ENCODE measurements around the gene SCN3A. TPM values are rescaled to one million over a fixed set of nuclear protein-coding genes. Genes with fewer than 3 reads are reported as not detected.

The SCN3A gene
- polyA plus RNA-seq, 2 donors = 0.04 to 0.06 TPM

- H3K9me3 ChIP-seq (ENCODE audit: control insufficient read depth in 2 of 2, insufficient read depth in 1 of 2, low read depth in 1 of 2, low read length in 1 of 2) = no peaks in the 10 kb centered on the region
- H3K27me3 ChIP-seq (ENCODE audit: control insufficient read depth in 1 of 2, insufficient read depth in 2 of 2, low read length in 2 of 2) = no peaks in the 10 kb centered on the region
- H3K4me1 ChIP-seq (ENCODE audit: control insufficient read depth in 2 of 2, insufficient read depth in 2 of 2, low read length in 1 of 2) = no peaks in the 10 kb centered on the region
- no peaks in the 10 kb centered on the region for H3K36me3 ChIP-seq (ENCODE audit: control insufficient read depth in 2 of 2, insufficient read depth in 2 of 2, low read length in 1 of 2)
- 69 to 70% methylated on average over 3 of the region's 3 CpGs for WGBS, 2 donors
- no peak overlapping the region for H3K4me3 ChIP-seq (ENCODE audit: low read depth in 1 of 2, low read length in 2 of 2)
- H3K27ac ChIP-seq (ENCODE audit: low read depth in 2 of 2, low read length in 1 of 2) = no peak overlapping the region
Observed at GRCh38 chr2:165162466-165162865, 41.4 kb downstream of the SCN3A start.

- Histone ChIP-seq H3K27ac (ENCODE audit: low read depth in 2 of 2, low read length in 1 of 2) (no peak overlapping the region), H3K27me3 (ENCODE audit: control insufficient read depth in 1 of 2, insufficient read depth in 2 of 2, low read length in 2 of 2) (no peaks in the 10 kb centered on the region), H3K36me3 (ENCODE audit: control insufficient read depth in 2 of 2, insufficient read depth in 2 of 2, low read length in 1 of 2) (no peaks in the 10 kb centered on the region), H3K9me3 (ENCODE audit: control insufficient read depth in 2 of 2, insufficient read depth in 1 of 2, low read depth in 1 of 2, low read length in 1 of 2) (no peaks in the 10 kb centered on the region), H3K4me1 (ENCODE audit: control insufficient read depth in 2 of 2, insufficient read depth in 2 of 2, low read length in 1 of 2) (no peaks in the 10 kb centered on the region), H3K4me3 (ENCODE audit: low read depth in 1 of 2, low read length in 2 of 2) (no peak overlapping the region)
- 49 to 60% methylated on average over 2 of the region's 2 CpGs for WGBS, 2 donors
Observed at GRCh38 chr2:165161510-165161909, 42.3 kb downstream of the SCN3A start.

- Histone ChIP-seq H3K27ac (ENCODE audit: low read depth in 2 of 2, low read length in 1 of 2) (no peak overlapping the region), H3K9me3 (ENCODE audit: control insufficient read depth in 2 of 2, insufficient read depth in 1 of 2, low read depth in 1 of 2, low read length in 1 of 2) (no peaks in the 10 kb centered on the region), H3K27me3 (ENCODE audit: control insufficient read depth in 1 of 2, insufficient read depth in 2 of 2, low read length in 2 of 2) (no peaks in the 10 kb centered on the region), H3K4me3 (ENCODE audit: low read depth in 1 of 2, low read length in 2 of 2) (no peak overlapping the region), H3K36me3 (ENCODE audit: control insufficient read depth in 2 of 2, insufficient read depth in 2 of 2, low read length in 1 of 2) (no peaks in the 10 kb centered on the region), H3K4me1 (ENCODE audit: control insufficient read depth in 2 of 2, insufficient read depth in 2 of 2, low read length in 1 of 2) (no peaks in the 10 kb centered on the region)
- WGBS, 2 donors = 95 to 97% methylated on average over 4 of the region's 4 CpGs
Observed at GRCh38 chr2:165157160-165157559, 46.7 kb downstream of the SCN3A start.

GRCh38 chr2:165155152-165155551 lies 48.7 kb downstream of the SCN3A start:
- Histone ChIP-seq H3K4me3 (ENCODE audit: low read depth in 1 of 2, low read length in 2 of 2) (no peak overlapping the region), H3K4me1 (ENCODE audit: control insufficient read depth in 2 of 2, insufficient read depth in 2 of 2, low read length in 1 of 2) (no peaks in the 10 kb centered on the region), H3K36me3 (ENCODE audit: control insufficient read depth in 2 of 2, insufficient read depth in 2 of 2, low read length in 1 of 2) (no peaks in the 10 kb centered on the region), H3K9me3 (ENCODE audit: control insufficient read depth in 2 of 2, insufficient read depth in 1 of 2, low read depth in 1 of 2, low read length in 1 of 2) (no peaks in the 10 kb centered on the region), H3K27ac (ENCODE audit: low read depth in 2 of 2, low read length in 1 of 2) (no peak overlapping the region), H3K27me3 (ENCODE audit: control insufficient read depth in 1 of 2, insufficient read depth in 2 of 2, low read length in 2 of 2) (no peaks in the 10 kb centered on the region)
- 80 to 91% methylated on average over 2 of the region's 2 CpGs for WGBS, 2 donors

GRCh38 chr2:165149439-165149838 lies 54.4 kb downstream of the SCN3A start:
- WGBS, 2 donors = 70 to 72% methylated on average over 5 of the region's 5 CpGs
- Histone ChIP-seq H3K4me1 (ENCODE audit: control insufficient read depth in 2 of 2, insufficient read depth in 2 of 2, low read length in 1 of 2) (no peaks in the 10 kb centered on the region), H3K9me3 (ENCODE audit: control insufficient read depth in 2 of 2, insufficient read depth in 1 of 2, low read depth in 1 of 2, low read length in 1 of 2) (no peaks in the 10 kb centered on the region)

GRCh38 chr2:165147186-165148045 lies 56.4 kb downstream of the SCN3A start:
- H3K27me3 ChIP-seq (ENCODE audit: control insufficient read depth in 1 of 2, insufficient read depth in 2 of 2, low read length in 2 of 2) = no peaks in the 10 kb centered on the region
- no peak overlapping the region for H3K4me3 ChIP-seq (ENCODE audit: low read depth in 1 of 2, low read length in 2 of 2)
- WGBS, 2 donors = 26 to 27% methylated on average over 4 of the region's 4 CpGs
- no peaks in the 10 kb centered on the region for H3K36me3 ChIP-seq (ENCODE audit: control insufficient read depth in 2 of 2, insufficient read depth in 2 of 2, low read length in 1 of 2)
- H3K4me1 ChIP-seq (ENCODE audit: control insufficient read depth in 2 of 2, insufficient read depth in 2 of 2, low read length in 1 of 2) = no peaks in the 10 kb centered on the region
- H3K27ac ChIP-seq (ENCODE audit: low read depth in 2 of 2, low read length in 1 of 2) = no peak overlapping the region
- H3K9me3 ChIP-seq (ENCODE audit: control insufficient read depth in 2 of 2, insufficient read depth in 1 of 2, low read depth in 1 of 2, low read length in 1 of 2) = no peaks in the 10 kb centered on the region

More at GRCh38 chr2:165149439-165149838, 54.4 kb downstream of the SCN3A start:
- H3K36me3 ChIP-seq (ENCODE audit: control insufficient read depth in 2 of 2, insufficient read depth in 2 of 2, low read length in 1 of 2) = no peaks in the 10 kb centered on the region
- H3K27me3 ChIP-seq (ENCODE audit: control insufficient read depth in 1 of 2, insufficient read depth in 2 of 2, low read length in 2 of 2) = no peaks in the 10 kb centered on the region
- no peak overlapping the region for H3K27ac ChIP-seq (ENCODE audit: low read depth in 2 of 2, low read length in 1 of 2)
- H3K4me3 ChIP-seq (ENCODE audit: low read depth in 1 of 2, low read length in 2 of 2) = no peak overlapping the region

- Histone ChIP-seq H3K4me1 (ENCODE audit: control insufficient read depth in 2 of 2, insufficient read depth in 2 of 2, low read length in 1 of 2) (no peaks in the 10 kb centered on the region), H3K27me3 (ENCODE audit: control insufficient read depth in 1 of 2, insufficient read depth in 2 of 2, low read length in 2 of 2) (no peaks in the 10 kb centered on the region), H3K36me3 (ENCODE audit: control insufficient read depth in 2 of 2, insufficient read depth in 2 of 2, low read length in 1 of 2) (no peaks in the 10 kb centered on the region), H3K9me3 (ENCODE audit: control insufficient read depth in 2 of 2, insufficient read depth in 1 of 2, low read depth in 1 of 2, low read length in 1 of 2) (no peaks in the 10 kb centered on the region), H3K27ac (ENCODE audit: low read depth in 2 of 2, low read length in 1 of 2) (no peak overlapping the region), H3K4me3 (ENCODE audit: low read depth in 1 of 2, low read length in 2 of 2) (no peak overlapping the region)
- 87 to 94% methylated on average over 1 of the region's 1 CpG for WGBS, 2 donors
Observed at GRCh38 chr2:165144315-165144714, 59.5 kb downstream of the SCN3A start.

GRCh38 chr2:165141601-165142354 lies 62.1 kb downstream of the SCN3A start:
- Histone ChIP-seq H3K27ac (ENCODE audit: low read depth in 2 of 2, low read length in 1 of 2) (no peak overlapping the region), H3K4me3 (ENCODE audit: low read depth in 1 of 2, low read length in 2 of 2) (no peak overlapping the region), H3K36me3 (ENCODE audit: control insufficient read depth in 2 of 2, insufficient read depth in 2 of 2, low read length in 1 of 2) (no peaks in the 10 kb centered on the region), H3K4me1 (ENCODE audit: control insufficient read depth in 2 of 2, insufficient read depth in 2 of 2, low read length in 1 of 2) (no peaks in the 10 kb centered on the region), H3K27me3 (ENCODE audit: control insufficient read depth in 1 of 2, insufficient read depth in 2 of 2, low read length in 2 of 2) (no peaks in the 10 kb centered on the region), H3K9me3 (ENCODE audit: control insufficient read depth in 2 of 2, insufficient read depth in 1 of 2, low read depth in 1 of 2, low read length in 1 of 2) (no peaks in the 10 kb centered on the region)
- WGBS, 2 donors = 81 to 90% methylated on average over 1 of the region's 1 CpG

- no peak overlapping the region for H3K27ac ChIP-seq (ENCODE audit: low read depth in 2 of 2, low read length in 1 of 2)
- no peaks in the 10 kb centered on the region for H3K9me3 ChIP-seq (ENCODE audit: control insufficient read depth in 2 of 2, insufficient read depth in 1 of 2, low read depth in 1 of 2, low read length in 1 of 2)
- no peak overlapping the region for H3K4me3 ChIP-seq (ENCODE audit: low read depth in 1 of 2, low read length in 2 of 2)
- no peaks in the 10 kb centered on the region for H3K4me1 ChIP-seq (ENCODE audit: control insufficient read depth in 2 of 2, insufficient read depth in 2 of 2, low read length in 1 of 2)
- WGBS, 2 donors = 68 to 70% methylated on average over 3 of the region's 3 CpGs
- no peaks in the 10 kb centered on the region for H3K27me3 ChIP-seq (ENCODE audit: control insufficient read depth in 1 of 2, insufficient read depth in 2 of 2, low read length in 2 of 2)
- no peaks in the 10 kb centered on the region for H3K36me3 ChIP-seq (ENCODE audit: control insufficient read depth in 2 of 2, insufficient read depth in 2 of 2, low read length in 1 of 2)
Observed at GRCh38 chr2:165126244-165126643, 77.6 kb downstream of the SCN3A start.
